H9 (cell line): Measurements from ENCODE around the gene LRRC71. TPM values are rescaled to one million over a fixed set of nuclear protein-coding genes. Genes with fewer than 3 reads are reported as not detected.

Experiments used
- DNase-seq: peaks from one replicate; pipeline ENCODE4 v3.0.0-alpha.2; 2017
- H2AFZ ChIP-seq: one replicate; pipeline ENCODE4 v1.6.1; 2013; ENCODE audit warnings: mild to moderate bottlenecking, low read length, control low read depth, moderate library complexity
- H2AK5ac ChIP-seq: 2 replicates; pipeline ENCODE4 v1.6.1; 2013; ENCODE audit warnings: low read length, control low read depth, mixed read lengths; ENCODE audit not compliant: insufficient read length
- H2BK120ac ChIP-seq: one replicate; pipeline ENCODE4 v1.6.1; 2013; ENCODE audit warnings: low read depth, mild to moderate bottlenecking, low read length, control low read depth, inconsistent platforms; ENCODE audit not compliant: poor library complexity, severe bottlenecking
- H2BK12ac ChIP-seq: 2 replicates; pipeline ENCODE4 v1.6.1; 2013; ENCODE audit warnings: low read length, control low read depth, mixed read lengths, low read depth; ENCODE audit not compliant: insufficient read length
- H2BK15ac ChIP-seq: 2 replicates; pipeline ENCODE4 v1.6.1; 2013; ENCODE audit warnings: low read depth, low read length, control low read depth
- H2BK20ac ChIP-seq: one replicate; pipeline ENCODE4 v1.6.1; 2013; ENCODE audit warnings: low read depth, mild to moderate bottlenecking, low read length, control low read depth, inconsistent platforms; ENCODE audit not compliant: poor library complexity, severe bottlenecking
- H2BK5ac ChIP-seq: 2 replicates; pipeline ENCODE4 v1.6.1; 2013; ENCODE audit warnings: low read length, control low read depth, mixed read lengths; ENCODE audit not compliant: insufficient read length
- H3K14ac ChIP-seq: 2 replicates; pipeline ENCODE4 v1.6.1; 2013; ENCODE audit warnings: low read length, control low read depth; ENCODE audit not compliant: insufficient read depth
- H3K18ac ChIP-seq: 2 replicates; pipeline ENCODE4 v1.6.1; 2013; ENCODE audit warnings: low read depth, mild to moderate bottlenecking, mixed read lengths, low read length, control low read depth; ENCODE audit not compliant: insufficient read length
- H3K23ac ChIP-seq: 2 replicates; pipeline ENCODE4 v1.6.1; 2013; ENCODE audit warnings: low read length, control low read depth, mixed read lengths, low read depth; ENCODE audit not compliant: insufficient read length
- H3K23me2 ChIP-seq: 2 replicates; pipeline ENCODE4 v1.6.1; 2013; ENCODE audit warnings: low read depth, mild to moderate bottlenecking, mixed read lengths, low read length, control low read depth; ENCODE audit not compliant: insufficient read length, poor library complexity, severe bottlenecking
- H3K27ac ChIP-seq: 2 replicates; pipeline ENCODE4 v1.5.1; 2013; ENCODE audit warnings: low read length, control low read depth, mixed read lengths, low read depth; ENCODE audit not compliant: insufficient read length
- H3K27me3 ChIP-seq: 2 replicates; pipeline ENCODE4 v1.6.1; 2013; ENCODE audit warnings: low read length, control low read depth, inconsistent platforms; ENCODE audit not compliant: insufficient read depth
- H3K4ac ChIP-seq: 2 replicates; pipeline ENCODE4 v1.6.1; 2013; ENCODE audit warnings: low read depth, mild to moderate bottlenecking, control low read depth, inconsistent platforms, low read length, moderate library complexity
- H3K4me1 ChIP-seq: 2 replicates; pipeline ENCODE4 v1.6.1; 2013; ENCODE audit warnings: low read length, control low read depth, inconsistent platforms; ENCODE audit not compliant: insufficient read depth
- H3K4me2 ChIP-seq: 2 replicates; pipeline ENCODE4 v1.6.1; 2013; ENCODE audit warnings: low read length, control low read depth, mixed read lengths; ENCODE audit not compliant: insufficient read length, insufficient read depth
- H3K56ac ChIP-seq: 2 replicates; pipeline ENCODE4 v1.6.1; 2013; ENCODE audit warnings: low read depth, mild to moderate bottlenecking, mixed read lengths, low read length, control low read depth; ENCODE audit not compliant: insufficient read length
- H3K79me1 ChIP-seq: 2 replicates; pipeline ENCODE4 v1.6.1; 2013; ENCODE audit warnings: low read depth, mild to moderate bottlenecking, moderate library complexity, low read length, control low read depth, inconsistent platforms; ENCODE audit not compliant: insufficient read depth, poor library complexity, severe bottlenecking
- H3K79me2 ChIP-seq: 2 replicates; pipeline ENCODE4 v1.6.1; 2013; ENCODE audit warnings: low read length, control low read depth, inconsistent platforms; ENCODE audit not compliant: insufficient read depth
- H3K9ac ChIP-seq: 2 replicates; pipeline ENCODE4 v1.6.1; 2013; ENCODE audit warnings: low read length, control low read depth, mixed read lengths; ENCODE audit not compliant: insufficient read length; ENCODE audit errors: extremely low read depth
- H3K9me3 ChIP-seq: one replicate; pipeline ENCODE4 v1.6.1; 2013; ENCODE audit warnings: low read depth, low read length, inconsistent platforms; ENCODE audit not compliant: control insufficient read depth
- H3T11ph ChIP-seq: one replicate; pipeline ENCODE4 v1.6.1; 2013; ENCODE audit warnings: mild to moderate bottlenecking, low read length, control low read depth, inconsistent platforms
- H4K20me1 ChIP-seq: one replicate; pipeline ENCODE4 v1.6.1; 2013; ENCODE audit not compliant: control insufficient read depth, insufficient read length, insufficient read depth
- H4K5ac ChIP-seq: 2 replicates; pipeline ENCODE4 v1.6.1; 2013; ENCODE audit warnings: low read depth, mild to moderate bottlenecking, mixed read lengths, low read length, control low read depth; ENCODE audit not compliant: insufficient read length
- H4K8ac ChIP-seq: replicated peaks from 2 replicates; pipeline ENCODE4 v1.6.1; 2013; ENCODE audit warnings: low read length, control low read depth, mixed read lengths, low read depth; ENCODE audit not compliant: insufficient read length
- H4K91ac ChIP-seq: 2 replicates; pipeline ENCODE4 v1.6.1; 2013; ENCODE audit warnings: low read depth, mild to moderate bottlenecking, moderate library complexity, mixed read lengths, low read length, control low read depth; ENCODE audit not compliant: insufficient read length
- H3K27ac Mint-ChIP-seq, 3 experiments: 2 replicates in 2 of 3; 3 replicates in 1 of 3; pipeline ENCODE4 v1.8.0; 2020 to 2021; ENCODE audit warnings: mixed read lengths in 3 of 3, mild to moderate bottlenecking in 1 of 3, moderate library complexity in 1 of 3
- H3K27me3 Mint-ChIP-seq: 2 replicates; pipeline ENCODE4 v1.8.0; 2021; ENCODE audit warnings: low read depth, mild to moderate bottlenecking, moderate library complexity, mixed read lengths
- H3K36me3 Mint-ChIP-seq, 3 experiments: 2 replicates in 2 of 3; 3 replicates in 1 of 3; pipeline ENCODE4 v1.8.0; 2020 to 2021; ENCODE audit warnings: low read depth in 3 of 3, mixed read lengths in 3 of 3; ENCODE audit not compliant: insufficient read depth in 1 of 3
- H3K4me1 Mint-ChIP-seq, 2 experiments: 2 replicates each; pipeline ENCODE4 v1.8.0; 2020; ENCODE audit warnings: mixed read lengths in 2 of 2
- H3K4me3 Mint-ChIP-seq, 2 experiments: 2 replicates in 1 of 2; 3 replicates in 1 of 2; pipeline ENCODE4 v1.8.0; 2020 to 2021; ENCODE audit warnings: mild to moderate bottlenecking in 2 of 2, mixed read lengths in 2 of 2, moderate library complexity in 1 of 2
- H3K9me3 Mint-ChIP-seq, 2 experiments: 2 replicates in 1 of 2; 3 replicates in 1 of 2; pipeline ENCODE4 v1.8.0; 2020; ENCODE audit warnings: mild to moderate bottlenecking in 2 of 2, mixed read lengths in 2 of 2, moderate library complexity in 1 of 2
- CTCF ChIP-seq: fragments of 200-600 bp; sonication (generic); conservative IDR thresholded peaks from 3 replicates; pipeline ENCODE4 v1.8.0; 2021; ENCODE audit warnings: antibody characterized with exemption, mild to moderate bottlenecking
- WGBS: extraction: QIAGEN DNeasy Blood & Tissue Kit; methylation state at CpG from one replicate; pipeline ENCODE4 v1.1.7; 2013; ENCODE audit warnings: missing lambda C conversion rate, low lambda C conversion rate, mixed read lengths; ENCODE audit not compliant: insufficient read length; ENCODE audit errors: extremely low coverage; 5-methylcytosine and 5-hydroxymethylcytosine counted together
- total RNA-seq: library from RNA; stranded (reverse); gene quantifications from 2 replicates; pipeline ENCODE4 v1.2.1, GENCODE V29; 2021

The LRRC71 gene
- total RNA-seq, 1 experiment from 2014 or later = not detected

GRCh38 chr1:156935505-156936128 is 15.2 kb downstream of the LRRC71 start:
- no peak for TF ChIP-seq CTCF
- H3K18ac ChIP-seq = no peak overlapping the region
- no peak overlapping the region for H2BK5ac ChIP-seq
- H3K23me2 ChIP-seq = no peaks in the 10 kb centered on the region
- H3K4me1 ChIP-seq = no peaks in the 10 kb centered on the region
- H3K79me2 ChIP-seq = no peaks in the 10 kb centered on the region
- H3K36me3 Mint-ChIP-seq = peaks cover 16 to 51% (median 51%) of the 10 kb centered on the region in 3 experiments; a peak in 6 of 7 replicates
- H4K8ac ChIP-seq = no peak overlapping the region
- no peak for DNase-seq
- no peak overlapping the region for H2BK120ac ChIP-seq
- H2AFZ ChIP-seq = no peak overlapping the region
- H2AK5ac ChIP-seq = no peak overlapping the region
- H2BK12ac ChIP-seq = no peak overlapping the region
- no peak overlapping the region for H4K5ac ChIP-seq
- H3K27ac Mint-ChIP-seq = peak overlapping the region in 1 of 3 experiments; percentile 75; a peak in 2 of 7 replicates
- H3T11ph ChIP-seq = no peak overlapping the region
- peak overlapping the region in 1 of 2 experiments; percentile 30; a peak in 1 of 5 replicates for H3K4me3 Mint-ChIP-seq
- peaks cover 31 to 44% of the 10 kb centered on the region in 2 experiments for H3K4me1 Mint-ChIP-seq
- no peak overlapping the region for H3K9ac ChIP-seq
- no peak overlapping the region for H3K56ac ChIP-seq
- peaks cover 12% of the 10 kb centered on the region for H3K27me3 Mint-ChIP-seq
- no peak overlapping the region for H3K4me2 ChIP-seq
- no peaks in the 10 kb centered on the region; the same call in 1 of the 2 replicates for H3K27me3 ChIP-seq
- no peaks in the 10 kb centered on the region for H3K9me3 Mint-ChIP-seq
- no CpG with 5 or more reads among the region's 17 CpGs for WGBS
- no peak overlapping the region for H2BK15ac ChIP-seq
- no peaks in the 10 kb centered on the region for H4K20me1 ChIP-seq
- H4K91ac ChIP-seq = no peak overlapping the region
- no peaks in the 10 kb centered on the region for H3K79me1 ChIP-seq
- H3K14ac ChIP-seq = no peak overlapping the region; the same call in 1 of the 2 replicates
- no peak overlapping the region for H2BK20ac ChIP-seq
- H3K23ac ChIP-seq = no peak overlapping the region
- no peaks in the 10 kb centered on the region for H3K9me3 ChIP-seq
- H3K4ac ChIP-seq = no peak overlapping the region
- H3K27ac ChIP-seq = no peak overlapping the region
